ENCODE results near the gene OR51G2.

OR51G2 gene

DNA sequence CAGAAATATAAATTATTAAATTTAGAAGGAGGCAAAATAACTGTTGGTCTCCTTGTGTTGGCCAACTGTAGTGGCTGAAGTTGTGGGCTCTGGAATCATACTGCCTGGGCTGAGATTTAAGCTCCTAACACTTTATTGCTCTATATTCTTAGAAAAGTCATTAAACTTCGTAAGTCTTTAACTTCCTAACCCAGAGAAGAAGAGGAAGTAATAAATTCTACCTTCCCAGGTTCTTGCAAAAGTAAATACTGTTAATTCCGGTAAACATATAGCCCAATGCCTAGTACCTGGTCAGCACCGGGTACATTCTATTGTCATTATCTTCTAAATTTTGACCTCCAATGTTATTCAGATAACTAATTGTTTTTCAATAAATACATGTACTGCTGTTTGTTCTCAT lies 33.0 kb downstream of the OR51G2 start:
- no peak overlapping the region for H3K9ac ChIP-seq (ENCODE audit: low read length)
- no peaks in the 10 kb centered on the region for H3K36me3 ChIP-seq (replicated peaks; ENCODE audit: low read depth, low read length)
- no peak overlapping the region for H2AFZ ChIP-seq (ENCODE audit: low read depth, low read length)
- H3K79me2 ChIP-seq (ENCODE audit: low read length) = no peaks in the 10 kb centered on the region
- no peak overlapping the region for H3K4me3 ChIP-seq (ENCODE audit: low read length)
- no peak overlapping the region for H3K4me2 ChIP-seq (ENCODE audit: low read length)
- no peaks in the 10 kb centered on the region for H3K4me1 ChIP-seq (ENCODE audit: low read length)
- H3K27me3 ChIP-seq (ENCODE audit: low read depth, low read length) = no peaks in the 10 kb centered on the region
- H4K20me1 ChIP-seq (ENCODE audit: insufficient read depth, low read length) = no peaks in the 10 kb centered on the region
- H3K9me3 ChIP-seq (ENCODE audit: insufficient read depth, low read length) = no peaks in the 10 kb centered on the region
- H3K27ac ChIP-seq (ENCODE audit: low read length) = no peak overlapping the region
- TF ChIP-seq EZH2phosphoT487 (IDR thresholded peaks at IDR 0.05; ENCODE audit: low read depth) = no peak
- no peak for TF ChIP-seq CTCF (IDR thresholded peaks at IDR 0.05; ENCODE audit: low read depth, low read length)

GRCh38 chr11:4884361-4884760 lies 34.8 kb downstream of the OR51G2 start:
- no peak overlapping the region for H2AFZ ChIP-seq (ENCODE audit: low read depth, low read length)
- no peak overlapping the region for H3K4me2 ChIP-seq (ENCODE audit: low read length)
- H4K20me1 ChIP-seq (ENCODE audit: insufficient read depth, low read length) = no peaks in the 10 kb centered on the region
- no peak overlapping the region for H3K27ac ChIP-seq (ENCODE audit: low read length)
- no peaks in the 10 kb centered on the region for H3K4me1 ChIP-seq (ENCODE audit: low read length)
- TF ChIP-seq EZH2phosphoT487 (IDR thresholded peaks at IDR 0.05; ENCODE audit: low read depth) (no peak), CTCF (IDR thresholded peaks at IDR 0.05; ENCODE audit: low read depth, low read length) (no peak)
- H3K9me3 ChIP-seq (ENCODE audit: insufficient read depth, low read length) = no peaks in the 10 kb centered on the region
- H3K36me3 ChIP-seq (replicated peaks; ENCODE audit: low read depth, low read length) = no peaks in the 10 kb centered on the region
- no peak overlapping the region for H3K9ac ChIP-seq (ENCODE audit: low read length)
- H3K79me2 ChIP-seq (ENCODE audit: low read length) = no peaks in the 10 kb centered on the region
- no peaks in the 10 kb centered on the region for H3K27me3 ChIP-seq (ENCODE audit: low read depth, low read length)
- H3K4me3 ChIP-seq (ENCODE audit: low read length) = no peak overlapping the region

DNA sequence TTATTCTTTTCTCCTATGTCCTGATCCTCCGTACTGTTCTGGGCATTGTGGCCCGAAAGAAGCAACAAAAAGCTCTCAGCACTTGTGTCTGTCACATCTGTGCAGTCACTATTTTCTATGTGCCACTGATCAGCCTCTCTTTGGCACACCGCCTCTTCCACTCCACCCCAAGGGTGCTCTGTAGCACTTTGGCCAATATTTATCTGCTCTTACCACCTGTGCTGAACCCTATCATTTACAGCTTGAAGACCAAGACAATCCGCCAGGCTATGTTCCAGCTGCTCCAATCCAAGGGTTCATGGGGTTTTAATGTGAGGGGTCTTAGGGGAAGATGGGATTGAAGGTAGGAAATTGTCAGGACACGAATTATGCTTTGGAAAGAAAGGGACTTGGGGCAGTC lies 36.6 kb downstream of the OR51G2 start:
- Histone ChIP-seq H3K4me3 (ENCODE audit: low read length) (no peak overlapping the region), H3K9ac (ENCODE audit: low read length) (no peak overlapping the region), H3K27me3 (ENCODE audit: low read depth, low read length) (no peaks in the 10 kb centered on the region), H3K4me1 (ENCODE audit: low read length) (no peaks in the 10 kb centered on the region), H3K36me3 (replicated peaks; ENCODE audit: low read depth, low read length) (no peaks in the 10 kb centered on the region), H3K9me3 (ENCODE audit: insufficient read depth, low read length) (no peaks in the 10 kb centered on the region), H4K20me1 (ENCODE audit: insufficient read depth, low read length) (no peaks in the 10 kb centered on the region), H2AFZ (ENCODE audit: low read depth, low read length) (no peak overlapping the region), H3K4me2 (ENCODE audit: low read length) (no peak overlapping the region), H3K27ac (ENCODE audit: low read length) (no peak overlapping the region), H3K79me2 (ENCODE audit: low read length) (no peaks in the 10 kb centered on the region)
- no peak for TF ChIP-seq CTCF (IDR thresholded peaks at IDR 0.05; ENCODE audit: low read depth, low read length)
- TF ChIP-seq EZH2phosphoT487 (IDR thresholded peaks at IDR 0.05; ENCODE audit: low read depth) = no peak

DNA sequence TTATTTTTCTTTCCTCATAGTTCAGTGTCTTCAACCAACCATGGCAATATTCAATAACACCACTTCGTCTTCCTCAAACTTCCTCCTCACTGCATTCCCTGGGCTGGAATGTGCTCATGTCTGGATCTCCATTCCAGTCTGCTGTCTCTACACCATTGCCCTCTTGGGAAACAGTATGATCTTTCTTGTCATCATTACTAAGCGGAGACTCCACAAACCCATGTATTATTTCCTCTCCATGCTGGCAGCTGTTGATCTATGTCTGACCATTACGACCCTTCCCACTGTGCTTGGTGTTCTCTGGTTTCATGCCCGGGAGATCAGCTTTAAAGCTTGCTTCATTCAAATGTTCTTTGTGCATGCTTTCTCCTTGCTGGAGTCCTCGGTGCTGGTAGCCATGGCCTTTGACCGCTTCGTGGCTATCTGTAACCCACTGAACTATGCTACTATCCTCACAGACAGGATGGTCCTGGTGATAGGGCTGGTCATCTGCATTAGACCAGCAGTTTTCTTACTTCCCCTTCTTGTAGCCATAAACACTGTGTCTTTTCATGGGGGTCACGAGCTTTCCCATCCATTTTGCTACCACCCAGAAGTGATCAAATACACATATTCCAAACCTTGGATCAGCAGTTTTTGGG lies 37.2 kb downstream of the OR51G2 start, which contains the start of gene OR51T1:
TSS of gene OR51T1 (plus strand) at position 41 of the 641 bp plus-strand sequence. CDS start at position 41, 0 bp downstream.
- TF ChIP-seq CTCF (IDR thresholded peaks at IDR 0.05; ENCODE audit: low read depth, low read length) (no peak), EZH2phosphoT487 (IDR thresholded peaks at IDR 0.05; ENCODE audit: low read depth) (no peak)
- H3K9ac ChIP-seq (ENCODE audit: low read length) = no peak within 1 kb of the TSS
- H3K27ac ChIP-seq (ENCODE audit: low read length) = no peak within 1 kb of the TSS
- H3K4me1 ChIP-seq (ENCODE audit: low read length) = no peaks in the 10 kb centered on the region
- H3K79me2 ChIP-seq (ENCODE audit: low read length) = no peaks in the 10 kb centered on the region
- no peak within 1 kb of the TSS for H2AFZ ChIP-seq (ENCODE audit: low read depth, low read length)
- H3K27me3 ChIP-seq (ENCODE audit: low read depth, low read length) = no peaks in the 10 kb centered on the region
- H3K4me2 ChIP-seq (ENCODE audit: low read length) = no peak within 1 kb of the TSS
- no peak within 1 kb of the TSS for H3K4me3 ChIP-seq (ENCODE audit: low read length)
- no peaks in the 10 kb centered on the region for H4K20me1 ChIP-seq (ENCODE audit: insufficient read depth, low read length)
- H3K9me3 ChIP-seq (ENCODE audit: insufficient read depth, low read length) = no peaks in the 10 kb centered on the region
- H3K36me3 ChIP-seq (replicated peaks; ENCODE audit: low read depth, low read length) = no peaks in the 10 kb centered on the region
